AG08395 (cell line): ENCODE data around the gene MDN1.

ENCODE experiments used
- DNase-seq: peaks from one replicate; pipeline ENCODE4 v3.0.0; 2012; ENCODE audit warnings: mixed read lengths, low spot score

MDN1 gene

DNA sequence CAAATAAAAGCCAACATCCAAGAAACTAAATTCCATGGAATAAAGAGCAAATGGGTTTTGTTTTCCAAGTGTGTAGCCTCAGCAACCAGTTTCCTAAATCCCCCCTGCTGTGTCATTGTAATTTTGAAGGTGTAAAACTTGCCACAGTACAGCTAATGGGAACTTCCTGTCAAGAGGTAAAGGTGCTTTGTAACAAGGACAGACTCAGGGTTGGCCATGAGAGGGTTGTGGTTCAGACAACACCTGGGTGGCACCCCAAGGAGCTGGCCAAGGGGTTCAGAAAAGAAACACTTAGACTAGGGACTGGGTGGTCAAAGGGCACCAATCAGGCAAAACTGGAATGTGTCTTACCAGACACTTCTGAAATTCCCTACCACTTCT lies 128.7 kb downstream of the MDN1 start:
- no peak for DNase-seq

GRCh38 chr6:89689732-89690131 lies 129.9 kb downstream of the MDN1 start:
- no peak for DNase-seq

DNA sequence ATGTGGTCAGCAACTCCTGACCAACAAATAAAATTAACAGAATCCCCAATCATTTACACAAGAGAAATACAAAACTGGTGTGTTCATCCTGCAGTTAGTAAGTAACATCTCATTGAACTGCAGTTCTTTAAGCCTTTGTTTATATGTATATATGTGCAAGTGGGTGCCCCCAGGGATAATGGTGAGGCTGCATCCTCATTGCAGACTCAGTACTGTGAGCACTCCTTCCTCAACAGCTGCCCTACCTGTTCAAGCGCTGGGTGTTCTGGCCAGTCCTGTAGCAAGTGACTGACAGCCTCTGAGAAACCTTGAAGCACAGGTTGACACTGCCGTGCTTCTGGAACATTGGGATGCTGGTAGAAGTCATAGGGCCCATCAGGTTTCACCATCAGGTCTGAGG lies 131.3 kb downstream of the MDN1 start:
- DNase-seq, result no peak

- no peak for DNase-seq
Measured at GRCh38 chr6:89685311-89685710, 134.3 kb downstream of the MDN1 start.

- no peak for DNase-seq
Measured at GRCh38 chr6:89682991-89683390, 136.6 kb downstream of the MDN1 start.

- DNase-seq, result no peak
Measured at GRCh38 chr6:89681983-89682564, 137.5 kb downstream of the MDN1 start.

- no peak for DNase-seq
Measured at GRCh38 chr6:89680551-89680950, 139.0 kb downstream of the MDN1 start.

GRCh38 chr6:89680150-89680549 lies 139.4 kb downstream of the MDN1 start:
- DNase-seq, result no peak

DNA sequence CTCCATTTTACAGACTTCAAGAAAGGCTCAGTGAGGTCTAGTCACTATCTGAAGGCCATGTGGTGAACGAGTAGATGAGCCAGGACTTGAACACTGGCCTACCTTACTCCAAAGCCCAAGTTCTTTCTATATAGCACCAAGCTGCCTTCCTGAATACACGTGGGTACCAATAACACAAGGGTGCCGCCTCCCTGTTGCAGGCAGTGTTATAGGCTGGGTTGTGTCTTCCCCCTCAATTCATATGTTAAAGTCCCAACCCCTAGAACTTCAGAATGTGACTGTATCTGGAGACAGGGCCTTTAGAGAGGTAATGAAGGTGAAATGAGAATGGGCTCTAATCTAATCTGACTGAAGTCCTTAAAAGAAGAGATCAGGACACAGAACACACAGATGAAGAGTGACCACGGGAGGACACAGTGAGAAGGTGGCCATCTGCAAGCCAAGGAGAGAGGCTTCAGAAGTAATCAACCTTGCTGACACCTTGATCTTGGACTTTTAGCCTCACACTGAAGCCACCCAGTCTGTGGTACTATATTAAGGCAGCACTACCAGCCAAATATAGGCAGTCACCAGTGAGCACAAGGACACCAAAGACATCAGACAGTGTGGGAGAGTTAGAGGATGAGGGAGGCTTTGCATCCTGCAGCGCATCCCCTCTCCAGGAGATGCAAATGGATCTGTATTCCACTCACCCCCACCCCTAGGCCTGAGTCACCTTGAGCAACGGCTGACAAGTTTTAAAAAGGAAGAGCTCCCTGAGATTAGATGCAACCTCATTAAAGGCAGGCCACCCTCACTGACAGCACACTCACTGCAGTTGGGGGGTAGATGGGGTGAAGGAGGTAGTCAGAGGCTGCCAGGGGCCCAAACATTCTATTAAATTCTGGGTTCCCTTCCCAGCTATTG lies 140.1 kb downstream of the MDN1 start:
- DNase-seq, result no peak

GRCh38 chr6:89678531-89678930 lies 141.1 kb downstream of the MDN1 start:
- DNase-seq, result no peak

DNA sequence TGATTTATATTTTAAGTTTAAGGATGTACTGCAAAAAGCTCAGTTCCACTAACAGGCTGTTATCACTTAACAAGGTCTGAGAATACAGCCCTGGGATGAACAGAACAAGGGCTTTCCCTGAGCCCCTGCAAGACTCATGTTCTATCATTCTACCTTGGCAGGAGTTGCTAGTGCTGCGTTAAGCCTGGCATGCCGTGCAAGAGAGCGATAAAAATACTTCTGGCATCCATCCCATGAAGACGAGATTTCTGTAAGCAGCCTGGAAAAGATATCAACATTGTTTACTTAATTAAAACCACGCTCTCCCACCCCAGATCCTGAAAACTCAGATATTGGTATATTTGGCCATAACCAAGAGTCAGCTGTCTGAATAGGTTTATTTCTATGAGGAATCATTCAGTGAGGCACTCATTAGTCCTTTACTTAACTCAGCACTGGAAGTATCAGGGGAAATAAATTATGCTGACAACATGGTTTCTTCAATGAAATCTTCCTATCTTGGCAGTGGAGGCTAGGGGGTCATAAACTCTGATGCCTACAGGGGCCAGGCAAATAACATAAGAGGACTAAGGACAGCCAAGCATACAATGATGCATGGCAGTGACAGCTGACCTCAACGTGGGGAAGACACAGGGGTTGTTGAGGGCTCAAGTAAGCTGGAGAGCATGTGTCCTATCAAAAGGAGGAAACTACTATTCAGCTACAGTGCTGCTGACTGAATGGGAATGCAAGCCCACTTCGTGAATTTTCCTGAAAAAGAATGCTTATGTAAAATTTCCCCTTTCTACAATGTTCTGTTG lies 143.4 kb downstream of the MDN1 start:
- DNase-seq, result no peak

GRCh38 chr6:89670935-89671565 lies 148.5 kb downstream of the MDN1 start:
- no peak for DNase-seq

- no peak for DNase-seq
Measured at GRCh38 chr6:89669002-89669401, 150.6 kb downstream of the MDN1 start.

- DNase-seq, result no peak
Measured at GRCh38 chr6:89667872-89668556, 151.6 kb downstream of the MDN1 start.

DNA sequence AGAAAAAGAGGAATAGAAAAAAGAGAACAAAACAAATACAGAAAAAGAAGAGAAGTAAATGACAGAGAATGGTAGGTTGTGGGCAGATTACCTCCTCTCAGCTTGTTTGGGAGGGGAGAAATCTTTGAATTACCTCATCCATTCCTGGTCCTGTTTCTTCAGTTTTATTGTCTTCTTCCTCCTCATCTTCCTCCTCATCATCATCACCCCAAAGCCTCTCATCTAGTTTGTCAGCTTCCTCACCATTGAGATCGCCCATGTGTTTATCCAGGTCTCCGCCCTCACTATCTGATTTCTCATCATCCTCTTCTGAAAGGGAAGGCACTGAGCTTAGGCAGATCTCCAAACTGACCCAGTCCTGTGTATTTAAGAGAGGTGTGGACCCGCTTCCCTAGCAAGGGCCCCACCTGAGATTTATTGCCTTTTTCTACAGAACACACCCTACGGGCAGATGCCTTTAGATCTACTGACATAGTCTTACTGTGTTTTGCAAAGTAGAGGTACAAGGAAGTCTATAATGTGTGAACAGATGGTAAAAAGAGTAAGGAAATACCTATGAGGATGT lies 156.9 kb downstream of the MDN1 start:
- DNase-seq, result no peak

GRCh38 chr6:89661559-89661958 lies 158.0 kb downstream of the MDN1 start:
- DNase-seq, result no peak

DNA sequence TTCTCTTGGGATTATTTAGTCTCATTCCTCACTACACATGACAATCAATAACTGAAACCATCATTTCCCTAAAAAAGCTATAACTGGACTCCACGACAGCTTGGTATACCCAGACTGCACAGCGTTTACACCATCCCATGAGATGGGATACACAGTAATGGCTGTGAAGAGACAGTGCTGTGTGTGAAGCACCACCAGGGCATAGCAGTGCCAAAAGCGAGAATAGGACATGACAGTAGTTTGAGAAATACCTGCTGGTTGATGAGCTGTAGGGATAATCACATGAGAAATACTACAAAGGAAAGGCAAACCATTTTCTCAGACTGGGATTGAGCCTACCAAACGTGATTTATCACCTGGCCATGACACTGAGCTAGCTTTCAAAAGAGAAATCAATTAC lies 158.6 kb downstream of the MDN1 start:
- no peak for DNase-seq

GRCh38 chr6:89657445-89658158 lies 162.0 kb downstream of the MDN1 start:
- no peak for DNase-seq

DNA sequence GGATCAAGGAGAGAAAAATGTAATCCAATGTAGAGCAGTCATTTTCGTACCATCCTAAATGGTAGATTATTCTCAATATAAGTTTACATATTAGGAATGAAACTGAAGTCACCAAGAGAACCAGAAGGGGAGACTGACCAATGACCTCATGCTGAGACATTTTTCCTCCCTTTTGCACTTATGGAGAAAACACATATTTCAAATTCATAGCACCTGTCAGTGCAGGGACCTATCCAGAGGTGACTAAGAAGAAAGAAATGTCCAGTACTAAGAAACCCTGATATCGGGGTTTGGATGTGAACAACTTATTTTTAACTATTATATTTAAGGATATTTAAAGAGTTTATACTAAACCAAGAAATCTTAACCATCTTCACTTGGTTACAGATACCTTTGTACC lies 164.5 kb downstream of the MDN1 start:
- no peak for DNase-seq

- no peak for DNase-seq
Measured at GRCh38 chr6:89650579-89650978, 169.0 kb downstream of the MDN1 start.

DNA sequence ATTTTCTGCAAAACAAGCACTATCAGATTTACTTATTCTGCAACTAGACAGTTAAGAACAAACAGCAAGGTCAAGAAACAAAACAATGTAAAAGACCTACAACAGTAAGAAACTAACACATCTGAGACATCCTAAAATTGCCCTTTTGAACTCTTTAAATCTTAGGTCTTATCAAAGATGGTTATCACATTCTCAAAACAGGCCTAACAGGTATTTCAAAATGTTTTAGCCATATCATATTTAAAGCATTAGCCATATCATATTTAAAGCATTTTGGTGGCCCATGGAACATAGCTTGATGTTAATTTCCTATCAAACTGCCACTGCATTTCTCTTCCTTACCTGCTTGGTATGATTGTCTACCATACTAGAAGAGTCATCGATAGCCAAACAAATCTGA lies 169.9 kb downstream of the MDN1 start:
- DNase-seq, result no peak
